Tibial artery (tissue), 4 donors: ENCODE results near the gene SLC2A13.

Source experiments
- DNase-seq, 2 donors: peaks; one replicate each; pipeline ENCODE4 v3.0.0-alpha.2; 2019
- H3K27ac ChIP-seq, 2 donors: fragments of 200-600 bp; sonication (generic) in 1 of 2; 1 replicate in 1 of 2; 2 replicates in 1 of 2; pipeline ENCODE4 v1.5.1; 2018 to 2019; ENCODE audit warnings: mild to moderate bottlenecking in 1 of 2
- H3K27me3 ChIP-seq, 2 donors: fragments of 200-600 bp; sonication (generic) in 1 of 2; one replicate each; pipeline versions ENCODE4 v1.5.1 to v1.6.0; 2016 to 2019
- H3K36me3 ChIP-seq, 3 donors: fragments of 200-600 bp; sonication (generic) in 2 of 3; one replicate each; pipeline ENCODE4 v1.5.1; 2016 to 2019; ENCODE audit warnings: mild to moderate bottlenecking in 2 of 3
- H3K4me1 ChIP-seq, 4 donors: fragments of 200-600 bp; sonication (generic) in 2 of 4; 1 replicate in 3 of 4; 2 replicates in 1 of 4; pipeline ENCODE4 v1.5.1; 2016 to 2019
- H3K4me3 ChIP-seq, 2 donors: fragments of 200-600 bp; sonication (generic) in 1 of 2; 1 replicate in 1 of 2; 2 replicates in 1 of 2; pipeline ENCODE4 v1.5.1; 2018 to 2019; ENCODE audit warnings: mild to moderate bottlenecking in 2 of 2
- H3K9me3 ChIP-seq, 3 donors: fragments of 200-600 bp; sonication (generic) in 1 of 3; one replicate each; pipeline ENCODE4 v1.5.1; 2016 to 2019
- intact Hi-C: fragments of 100-400 bp; cut with DNase I; formaldehyde crosslinking; loops from one replicate; pipeline ENCODE4 v1.15.0; 2023; ENCODE audit warnings: low total_unique reads
- TF ChIP-seq, protein P1 (sequence below), 2 experiments: fragments of 200-600 bp in 1 of 2; fragments of 450-650 bp in 1 of 2; IDR thresholded peaks; one replicate each; pipeline ENCODE4 v1.5.1; 2017 to 2019; ENCODE audit warnings: antibody characterized with exemption in 2 of 2, mild to moderate bottlenecking in 1 of 2, moderate library complexity in 1 of 2

SLC2A13 gene

GRCh38 chr12:40038619-40039018, 67.3 kb downstream of the SLC2A13 start:
- TF ChIP-seq, protein P1, sequence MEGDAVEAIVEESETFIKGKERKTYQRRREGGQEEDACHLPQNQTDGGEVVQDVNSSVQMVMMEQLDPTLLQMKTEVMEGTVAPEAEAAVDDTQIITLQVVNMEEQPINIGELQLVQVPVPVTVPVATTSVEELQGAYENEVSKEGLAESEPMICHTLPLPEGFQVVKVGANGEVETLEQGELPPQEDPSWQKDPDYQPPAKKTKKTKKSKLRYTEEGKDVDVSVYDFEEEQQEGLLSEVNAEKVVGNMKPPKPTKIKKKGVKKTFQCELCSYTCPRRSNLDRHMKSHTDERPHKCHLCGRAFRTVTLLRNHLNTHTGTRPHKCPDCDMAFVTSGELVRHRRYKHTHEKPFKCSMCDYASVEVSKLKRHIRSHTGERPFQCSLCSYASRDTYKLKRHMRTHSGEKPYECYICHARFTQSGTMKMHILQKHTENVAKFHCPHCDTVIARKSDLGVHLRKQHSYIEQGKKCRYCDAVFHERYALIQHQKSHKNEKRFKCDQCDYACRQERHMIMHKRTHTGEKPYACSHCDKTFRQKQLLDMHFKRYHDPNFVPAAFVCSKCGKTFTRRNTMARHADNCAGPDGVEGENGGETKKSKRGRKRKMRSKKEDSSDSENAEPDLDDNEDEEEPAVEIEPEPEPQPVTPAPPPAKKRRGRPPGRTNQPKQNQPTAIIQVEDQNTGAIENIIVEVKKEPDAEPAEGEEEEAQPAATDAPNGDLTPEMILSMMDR (IDR thresholded peaks at IDR 0.05), result no peak
- no peaks in the 10 kb centered on the region for H3K27me3 ChIP-seq
- peaks cover 0 to 23% (median 0%) of the 10 kb centered on the region in 4 donors for H3K4me1 ChIP-seq
- no peak overlapping the region for H3K4me3 ChIP-seq
- no peak overlapping the region for H3K27ac ChIP-seq
- no peaks in the 10 kb centered on the region for H3K36me3 ChIP-seq
- intact Hi-C loops, result no loop called here
- DNase-seq, result no peak
- no peaks in the 10 kb centered on the region for H3K9me3 ChIP-seq

GRCh38 chr12:40034712-40035111, 71.2 kb downstream of the SLC2A13 start:
- DNase-seq, result no peak
- peaks cover 0 to 29% (median 0%) of the 10 kb centered on the region in 4 donors for H3K4me1 ChIP-seq
- H3K9me3 ChIP-seq, result no peaks in the 10 kb centered on the region
- no peak overlapping the region for H3K27ac ChIP-seq
- H3K27me3 ChIP-seq, result no peaks in the 10 kb centered on the region
- H3K4me3 ChIP-seq, result no peak overlapping the region
- no peaks in the 10 kb centered on the region for H3K36me3 ChIP-seq
- intact Hi-C loops, result no loop called here
- TF ChIP-seq, protein P1 (IDR thresholded peaks at IDR 0.05), result no peak

DNA sequence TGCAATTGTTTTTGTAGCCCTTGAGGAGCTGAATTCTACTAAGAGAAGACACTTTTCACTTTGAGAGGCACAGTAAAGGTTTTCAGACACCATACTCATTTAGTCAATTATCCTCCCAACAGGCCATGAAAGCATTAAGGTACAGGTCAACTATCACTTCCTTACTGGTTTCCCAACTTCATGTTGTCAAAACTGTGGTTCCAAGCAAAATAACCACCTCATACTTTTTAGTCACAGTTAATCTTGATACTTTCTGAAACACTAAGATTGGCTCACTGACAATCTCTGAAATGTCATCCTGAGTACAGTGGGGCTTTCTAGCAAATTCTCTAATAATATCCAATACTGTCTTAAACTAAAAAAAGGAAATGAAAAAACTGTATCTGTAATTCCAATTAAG, 71.7 kb downstream of the SLC2A13 start:
- H3K36me3 ChIP-seq, result no peaks in the 10 kb centered on the region
- H3K4me3 ChIP-seq, result no peak overlapping the region
- intact Hi-C loops, result no loop called here
- no peak for DNase-seq
- peaks cover 0 to 29% (median 0%) of the 10 kb centered on the region in 4 donors for H3K4me1 ChIP-seq
- H3K27me3 ChIP-seq, result no peaks in the 10 kb centered on the region
- H3K27ac ChIP-seq, result no peak overlapping the region
- H3K9me3 ChIP-seq, result no peaks in the 10 kb centered on the region
- TF ChIP-seq, protein P1 (IDR thresholded peaks at IDR 0.05), result no peak

DNA sequence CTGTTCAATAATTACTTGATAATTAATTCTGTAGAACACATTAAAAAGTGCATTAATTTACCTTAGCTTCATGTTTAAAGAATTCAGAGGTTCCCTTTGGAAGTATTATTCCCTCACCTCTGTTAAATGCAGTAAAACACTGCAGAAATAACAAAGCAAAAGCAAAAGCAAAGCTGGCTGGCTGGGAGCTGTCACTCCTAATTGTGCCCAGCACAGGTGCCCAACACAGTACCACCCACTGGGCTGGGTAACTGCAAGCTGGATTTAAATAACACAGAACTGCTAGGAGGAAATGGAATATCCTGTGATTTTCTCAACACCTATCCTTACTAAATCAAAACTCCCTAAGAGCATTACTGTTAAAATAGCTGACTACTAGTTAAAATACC, 72.6 kb downstream of the SLC2A13 start:
- H3K27ac ChIP-seq, result no peak overlapping the region
- intact Hi-C loops, result no loop called here
- no peak overlapping the region for H3K4me3 ChIP-seq
- H3K4me1 ChIP-seq, result peaks cover 0 to 29% (median 0%) of the 10 kb centered on the region in 4 donors
- no peaks in the 10 kb centered on the region for H3K36me3 ChIP-seq
- TF ChIP-seq, protein P1 (IDR thresholded peaks at IDR 0.05), result no peak
- no peaks in the 10 kb centered on the region for H3K9me3 ChIP-seq
- no peak for DNase-seq
- no peaks in the 10 kb centered on the region for H3K27me3 ChIP-seq

- intact Hi-C loops, result no loop called here
- no peak overlapping the region for H3K27ac ChIP-seq
- H3K9me3 ChIP-seq, result no peaks in the 10 kb centered on the region
- no peak for DNase-seq
- peaks cover 0 to 29% (median 0%) of the 10 kb centered on the region in 4 donors for H3K4me1 ChIP-seq
- peaks cover 0 to under 1% (median 0%) of the 10 kb centered on the region in 3 donors for H3K36me3 ChIP-seq
- TF ChIP-seq, protein P1 (IDR thresholded peaks at IDR 0.05), result no peak
- no peak overlapping the region for H3K4me3 ChIP-seq
- H3K27me3 ChIP-seq, result no peaks in the 10 kb centered on the region
Measured at GRCh38 chr12:40032433-40033241, 73.2 kb downstream of the SLC2A13 start.
